Measurements from ENCODE around the gene BBS7. TPM values are rescaled to one million over a fixed set of nuclear protein-coding genes. Genes with fewer than 3 reads are reported as not detected.

Gene BBS7
- total RNA-seq, 2 experiments from 2014 or later, result 15.2 to 17.9 TPM

DNA sequence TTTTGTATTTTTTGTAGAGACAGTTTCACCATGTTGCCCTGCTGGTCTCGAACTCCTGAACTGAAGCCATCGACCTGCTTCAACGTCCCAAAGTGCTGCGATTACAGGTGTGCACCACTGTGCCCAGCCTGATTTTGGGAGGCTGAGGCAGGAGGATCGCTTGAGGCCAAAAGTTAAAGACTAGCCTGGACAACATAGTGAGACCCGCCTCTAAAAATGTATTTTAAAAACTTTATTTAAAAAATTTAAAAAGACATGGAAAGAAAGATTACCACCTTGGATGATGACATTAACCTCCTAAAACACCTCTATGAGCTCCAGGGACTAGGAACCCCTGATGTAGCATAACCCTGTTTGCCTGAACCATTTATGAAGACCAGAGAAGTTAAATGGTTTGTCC lies 5.8 kb upstream of the BBS7 start:
- DNase-seq, result no peak
- peaks cover 27% of the 10 kb centered on the region for H3K27me3 Mint-ChIP-seq
- no peaks in the 10 kb centered on the region for H3K9me3 Mint-ChIP-seq
- intact Hi-C loops (cut with micrococcal nuclease), result no loop called here
- H3K4me1 Mint-ChIP-seq (ENCODE audit: low read depth), result no peaks in the 10 kb centered on the region
- CTCF ChIA-PET, result no interaction called here
- no peak overlapping the region for H3K27ac Mint-ChIP-seq
- no peak overlapping the region for H3K4me3 Mint-ChIP-seq
- no peaks in the 10 kb centered on the region for H3K36me3 Mint-ChIP-seq
- POLR2A ChIA-PET, result no interaction called here

GRCh38 chr4:121875652-121876051 lies 5.4 kb upstream of the BBS7 start:
- Mint-ChIP-seq H3K27ac (no peak overlapping the region), H3K4me3 (no peak overlapping the region), H3K27me3 (peaks cover 27% of the 10 kb centered on the region), H3K9me3 (no peaks in the 10 kb centered on the region), H3K36me3 (no peaks in the 10 kb centered on the region), H3K4me1 (ENCODE audit: low read depth) (no peaks in the 10 kb centered on the region)
- ChIA-PET CTCF (no interaction called here), POLR2A (no interaction called here)
- intact Hi-C loops (cut with micrococcal nuclease), result no loop called here
- no peak for DNase-seq

DNA sequence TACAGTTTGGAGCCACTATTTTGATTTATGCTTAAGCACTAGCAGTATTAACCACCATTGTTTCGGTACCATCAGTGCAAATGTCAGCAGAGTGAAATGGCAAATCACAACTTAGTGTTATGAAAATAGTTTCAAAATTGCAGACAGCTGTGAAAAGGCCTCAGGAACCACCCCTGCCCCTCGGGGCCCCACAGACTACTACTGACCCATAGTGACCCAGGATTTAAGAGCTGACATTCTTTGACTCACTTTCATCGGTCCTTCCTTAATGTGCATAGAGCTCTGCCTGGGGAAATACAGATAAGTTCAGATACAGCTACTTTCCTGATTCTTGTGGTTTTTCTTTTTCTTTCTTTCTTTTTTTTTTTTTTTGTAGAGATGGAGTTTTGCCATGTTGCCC lies 3.3 kb upstream of the BBS7 start:
- H3K9me3 Mint-ChIP-seq, result no peaks in the 10 kb centered on the region
- intact Hi-C loops (cut with micrococcal nuclease), result no loop called here
- DNase-seq, result peak; percentile 20
- POLR2A ChIA-PET, result no interaction called here
- CTCF ChIA-PET, result no interaction called here
- H3K36me3 Mint-ChIP-seq, result no peaks in the 10 kb centered on the region
- H3K27ac Mint-ChIP-seq, result no peak overlapping the region
- H3K4me3 Mint-ChIP-seq, result no peak overlapping the region
- H3K27me3 Mint-ChIP-seq, result peaks cover 20% of the 10 kb centered on the region
- peaks cover 7% of the 10 kb centered on the region for H3K4me1 Mint-ChIP-seq (ENCODE audit: low read depth)

DNA sequence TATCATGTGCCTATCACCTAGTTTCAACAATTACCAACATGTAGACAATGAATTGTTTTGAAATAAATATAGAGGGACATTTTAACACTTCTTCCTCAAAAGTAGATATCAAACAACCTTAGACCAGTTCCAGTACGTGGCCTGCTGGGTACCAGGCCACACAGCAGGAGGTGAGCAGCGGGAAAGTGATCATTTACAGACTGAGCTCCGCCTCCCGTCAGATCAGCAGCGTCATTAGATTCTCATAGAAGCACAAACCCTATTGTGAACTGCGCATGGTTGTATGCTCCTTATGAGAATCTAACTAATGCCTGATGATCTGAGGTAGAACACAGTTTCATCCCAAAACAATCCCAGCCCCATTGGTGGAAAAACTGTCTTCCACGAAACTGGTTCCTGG lies 6.5 kb downstream of the BBS7 start:
- Mint-ChIP-seq H3K4me3 (no peak overlapping the region), H3K27me3 (no peaks in the 10 kb centered on the region), H3K4me1 (ENCODE audit: low read depth) (peaks cover 15% of the 10 kb centered on the region), H3K9me3 (no peaks in the 10 kb centered on the region), H3K36me3 (peaks cover 26% of the 10 kb centered on the region), H3K27ac (no peak overlapping the region)
- CTCF ChIA-PET, result no interaction called here
- DNase-seq, result no peak
- intact Hi-C loops (cut with micrococcal nuclease), result no loop called here
- POLR2A ChIA-PET, result no interaction called here

DNA sequence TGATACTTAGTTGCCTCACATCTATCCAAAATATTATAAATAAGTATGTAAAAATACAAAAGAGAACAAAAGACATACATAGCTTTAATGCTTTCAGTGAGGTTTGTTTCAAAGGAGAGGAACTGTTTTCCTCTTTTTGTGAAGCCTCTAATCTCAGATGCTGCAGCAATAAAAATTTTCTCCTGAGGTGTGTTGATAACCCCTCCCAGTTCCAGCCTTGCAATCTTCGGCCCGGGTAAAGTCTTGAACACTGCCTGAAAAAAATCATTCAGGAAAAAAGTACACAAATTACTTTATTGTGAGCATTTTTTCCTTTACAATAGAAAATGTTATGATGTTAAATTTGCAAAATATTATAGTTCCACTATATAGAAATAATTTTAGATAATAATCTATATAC lies 8.8 kb downstream of the BBS7 start:
- POLR2A ChIA-PET, result no interaction called here
- CTCF ChIA-PET, result no interaction called here
- intact Hi-C loops (cut with micrococcal nuclease), result no loop called here

DNA sequence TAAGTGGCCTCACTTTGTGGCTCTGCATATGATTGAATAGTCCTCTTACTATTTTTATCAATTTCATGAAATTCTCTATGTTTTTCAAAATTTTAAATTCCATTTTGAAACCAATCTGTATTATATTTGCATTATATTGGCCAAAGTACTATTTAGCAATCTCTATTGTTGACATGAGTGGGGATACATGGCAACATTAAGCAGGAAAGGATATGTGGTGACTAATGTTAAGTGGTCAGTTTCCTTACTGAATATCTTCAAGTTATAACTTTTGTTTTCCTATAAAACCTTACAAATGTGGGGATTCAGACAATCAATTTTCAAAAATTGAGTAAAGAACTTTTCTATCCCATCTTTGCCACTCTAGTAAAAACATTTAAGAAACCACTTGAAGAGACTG lies 10.2 kb downstream of the BBS7 start:
- intact Hi-C loops (cut with micrococcal nuclease), result no loop called here
- Mint-ChIP-seq H3K4me3 (no peak overlapping the region), H3K27ac (no peak overlapping the region), H3K9me3 (no peaks in the 10 kb centered on the region), H3K27me3 (no peaks in the 10 kb centered on the region), H3K4me1 (ENCODE audit: low read depth) (peaks cover 10% of the 10 kb centered on the region), H3K36me3 (peaks cover 11% of the 10 kb centered on the region)
- CTCF ChIA-PET, result no interaction called here
- no peak for DNase-seq
- POLR2A ChIA-PET, result no interaction called here

More for the DNA sequence above, 8.8 kb downstream of the BBS7 start:
- no peaks in the 10 kb centered on the region for H3K27me3 Mint-ChIP-seq
- H3K27ac Mint-ChIP-seq, result no peak overlapping the region
- peaks cover 21% of the 10 kb centered on the region for H3K36me3 Mint-ChIP-seq
- no peak overlapping the region for H3K4me3 Mint-ChIP-seq
- H3K4me1 Mint-ChIP-seq (ENCODE audit: low read depth), result peaks cover 13% of the 10 kb centered on the region
- no peaks in the 10 kb centered on the region for H3K9me3 Mint-ChIP-seq
- no peak for DNase-seq

DNA sequence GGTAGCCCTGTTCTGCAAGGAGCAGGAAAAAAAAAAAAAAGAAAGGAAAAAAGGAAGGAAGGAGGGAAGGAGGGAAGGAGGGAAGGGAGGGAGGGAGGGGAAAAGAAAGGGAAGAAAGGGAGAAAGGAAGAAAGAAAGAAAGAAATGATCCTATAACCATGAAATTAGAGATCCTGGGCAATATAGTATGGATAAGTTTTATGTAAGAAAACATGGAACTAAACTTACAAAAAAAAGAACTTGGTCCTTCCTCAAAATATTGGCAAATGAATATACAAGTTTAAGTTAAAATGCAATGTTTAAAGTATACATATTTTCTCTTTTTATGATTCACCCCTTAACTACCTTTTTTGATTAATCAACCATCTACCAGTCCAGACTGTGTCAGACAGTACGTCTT lies 18.9 kb downstream of the BBS7 start:
- peaks cover 8% of the 10 kb centered on the region for H3K36me3 Mint-ChIP-seq
- intact Hi-C loops (cut with micrococcal nuclease), result no loop called here
- no peak for DNase-seq
- H3K27ac Mint-ChIP-seq, result no peak overlapping the region
- no peak overlapping the region for H3K4me3 Mint-ChIP-seq
- POLR2A ChIA-PET, result no interaction called here
- no peaks in the 10 kb centered on the region for H3K9me3 Mint-ChIP-seq
- H3K27me3 Mint-ChIP-seq, result no peaks in the 10 kb centered on the region
- no peaks in the 10 kb centered on the region for H3K4me1 Mint-ChIP-seq (ENCODE audit: low read depth)
- CTCF ChIA-PET, result no interaction called here

DNA sequence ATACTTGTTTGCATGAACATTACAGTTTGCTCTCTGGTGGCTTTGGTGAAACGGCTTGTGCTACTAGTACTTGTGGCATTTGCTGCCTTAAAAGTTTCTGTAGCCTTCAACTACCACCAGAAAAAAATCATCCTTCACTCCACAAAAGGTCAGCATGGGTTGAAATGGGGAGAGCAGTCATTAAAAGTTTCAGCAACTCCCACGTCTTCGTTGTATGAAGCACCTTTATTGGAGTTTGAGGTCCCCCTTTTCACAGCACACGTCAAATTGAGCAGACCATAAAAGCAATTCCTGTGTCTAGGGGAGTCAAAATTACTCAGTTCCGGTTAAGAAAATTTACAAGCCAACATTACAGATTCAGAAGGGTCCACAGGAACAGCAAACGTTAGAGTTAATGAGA lies 23.6 kb downstream of the BBS7 start:
- Mint-ChIP-seq H3K9me3 (no peaks in the 10 kb centered on the region), H3K27ac (no peak overlapping the region)
- DNase-seq, result no peak

GRCh38 chr4:121842862-121843261 lies 27.4 kb downstream of the BBS7 start:
- Mint-ChIP-seq H3K4me3 (no peak overlapping the region), H3K27ac (no peak overlapping the region), H3K9me3 (no peaks in the 10 kb centered on the region), H3K27me3 (no peaks in the 10 kb centered on the region), H3K4me1 (ENCODE audit: low read depth) (no peaks in the 10 kb centered on the region), H3K36me3 (peaks cover 34% of the 10 kb centered on the region)
- ChIA-PET POLR2A (no interaction called here), CTCF (no interaction called here)
- no peak for DNase-seq
- intact Hi-C loops (cut with micrococcal nuclease), result no loop called here

More for the DNA sequence above, 23.6 kb downstream of the BBS7 start:
- no peaks in the 10 kb centered on the region for H3K27me3 Mint-ChIP-seq
- H3K4me1 Mint-ChIP-seq (ENCODE audit: low read depth), result no peaks in the 10 kb centered on the region
- peaks cover 21% of the 10 kb centered on the region for H3K36me3 Mint-ChIP-seq
- no peak overlapping the region for H3K4me3 Mint-ChIP-seq
- ChIA-PET CTCF (no interaction called here), POLR2A (no interaction called here)
- intact Hi-C loops (cut with micrococcal nuclease), result no loop called here

GRCh38 chr4:121838136-121838535 lies 32.1 kb downstream of the BBS7 start:
- H3K4me3 Mint-ChIP-seq, result no peak overlapping the region
- H3K36me3 Mint-ChIP-seq, result peaks cover 27% of the 10 kb centered on the region
- DNase-seq, result no peak
- intact Hi-C loops (cut with micrococcal nuclease), result no loop called here
- no peaks in the 10 kb centered on the region for H3K9me3 Mint-ChIP-seq
- CTCF ChIA-PET, result interaction anchor here (0.7 kb wide), 1 partner anchor 244 kb away, joined by 3 read pairs; no protein-coding TSS in a partner anchor
- no peaks in the 10 kb centered on the region for H3K4me1 Mint-ChIP-seq (ENCODE audit: low read depth)
- H3K27ac Mint-ChIP-seq, result no peak overlapping the region
- no peaks in the 10 kb centered on the region for H3K27me3 Mint-ChIP-seq
- POLR2A ChIA-PET, result no interaction called here

- H3K4me3 Mint-ChIP-seq, result no peak overlapping the region
- DNase-seq, result no peak
- H3K4me1 Mint-ChIP-seq (ENCODE audit: low read depth), result no peaks in the 10 kb centered on the region
- no peaks in the 10 kb centered on the region for H3K27me3 Mint-ChIP-seq
- H3K36me3 Mint-ChIP-seq, result no peaks in the 10 kb centered on the region
- no peak overlapping the region for H3K27ac Mint-ChIP-seq
- POLR2A ChIA-PET, result no interaction called here
- no peaks in the 10 kb centered on the region for H3K9me3 Mint-ChIP-seq
- CTCF ChIA-PET, result interaction anchor here (1.2 kb wide), 1 partner anchor 71 kb away, joined by 4 read pairs; no protein-coding TSS in a partner anchor
- intact Hi-C loops (cut with micrococcal nuclease), result no loop called here
Observed at GRCh38 chr4:121829511-121829910, 40.8 kb downstream of the BBS7 start.

GRCh38 chr4:121827853-121828252 lies 42.4 kb downstream of the BBS7 start:
- POLR2A ChIA-PET, result no interaction called here
- intact Hi-C loops (cut with micrococcal nuclease), result no loop called here

DNA sequence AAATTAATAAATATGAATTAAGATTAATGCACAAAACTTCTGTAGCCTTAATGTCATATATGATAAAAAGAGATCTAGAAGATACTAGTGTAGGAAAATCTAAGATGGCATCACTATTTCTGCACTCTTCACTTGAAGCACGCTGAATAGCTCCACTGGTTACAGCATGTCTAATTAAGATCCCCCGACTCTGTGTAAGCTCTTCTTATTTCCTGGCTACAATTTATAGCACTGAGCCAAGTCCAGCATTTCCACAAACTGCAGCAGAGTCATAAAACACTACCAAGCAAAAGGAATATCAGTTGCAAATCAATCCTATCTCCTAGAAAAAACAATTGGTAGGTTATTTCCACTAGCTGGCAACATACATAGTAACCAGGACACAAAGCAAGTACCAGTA lies 45.3 kb downstream of the BBS7 start:
- no peak overlapping the region for H3K4me3 Mint-ChIP-seq
- ChIA-PET POLR2A (interaction anchor here (2.6 to 2.9 kb wide), 2 partner anchors 24 to 45 kb away, joined by 6 to 15 read pairs; partner anchors contain the start of genes BBS7 and EXOSC9), CTCF (interaction anchor here (0.6 to 1.5 kb wide), 2 partner anchors 76 to 99 kb away, joined by 3 to 4 read pairs; no protein-coding TSS in a partner anchor)
- no peak for DNase-seq
- H3K36me3 Mint-ChIP-seq, result peaks cover 24% of the 10 kb centered on the region
- no peaks in the 10 kb centered on the region for H3K9me3 Mint-ChIP-seq
- no peak overlapping the region for H3K27ac Mint-ChIP-seq
- intact Hi-C loops (cut with micrococcal nuclease), result loop anchor here (1.0 to 5.0 kb wide), 5 partner anchors 24 to 1097 kb away; partner anchors contain the start of genes BBS7, BLTP1, EXOSC9 and NUDT6
- no peaks in the 10 kb centered on the region for H3K27me3 Mint-ChIP-seq
- peaks cover 19% of the 10 kb centered on the region for H3K4me1 Mint-ChIP-seq (ENCODE audit: low read depth)

More at GRCh38 chr4:121827853-121828252, 42.4 kb downstream of the BBS7 start:
- H3K27me3 Mint-ChIP-seq, result no peaks in the 10 kb centered on the region
- H3K4me3 Mint-ChIP-seq, result no peak overlapping the region
- no peak for DNase-seq
- H3K9me3 Mint-ChIP-seq, result no peaks in the 10 kb centered on the region
- CTCF ChIA-PET, result interaction anchor here (1.0 kb wide), 1 partner anchor 72 kb away, joined by 3 read pairs; no protein-coding TSS in a partner anchor
- peaks cover 6% of the 10 kb centered on the region for H3K36me3 Mint-ChIP-seq
- no peak overlapping the region for H3K27ac Mint-ChIP-seq
- peaks cover 5% of the 10 kb centered on the region for H3K4me1 Mint-ChIP-seq (ENCODE audit: low read depth)

Data from activated CD4-positive, alpha-beta memory T cell treated with anti-CD3 and anti-CD28 coated beads for 36 hours (primary cell).